ENCODE results near the gene ZSWIM1. TPM values are rescaled to one million over a fixed set of nuclear protein-coding genes. Genes with fewer than 3 reads are reported as not detected.
A peak's percentile ranks its signal among the peaks of the same experiment; 100 is the strongest.

Gene ZSWIM1
- total RNA-seq, 1 experiment from 2014 or later = 7.6 TPM

DNA sequence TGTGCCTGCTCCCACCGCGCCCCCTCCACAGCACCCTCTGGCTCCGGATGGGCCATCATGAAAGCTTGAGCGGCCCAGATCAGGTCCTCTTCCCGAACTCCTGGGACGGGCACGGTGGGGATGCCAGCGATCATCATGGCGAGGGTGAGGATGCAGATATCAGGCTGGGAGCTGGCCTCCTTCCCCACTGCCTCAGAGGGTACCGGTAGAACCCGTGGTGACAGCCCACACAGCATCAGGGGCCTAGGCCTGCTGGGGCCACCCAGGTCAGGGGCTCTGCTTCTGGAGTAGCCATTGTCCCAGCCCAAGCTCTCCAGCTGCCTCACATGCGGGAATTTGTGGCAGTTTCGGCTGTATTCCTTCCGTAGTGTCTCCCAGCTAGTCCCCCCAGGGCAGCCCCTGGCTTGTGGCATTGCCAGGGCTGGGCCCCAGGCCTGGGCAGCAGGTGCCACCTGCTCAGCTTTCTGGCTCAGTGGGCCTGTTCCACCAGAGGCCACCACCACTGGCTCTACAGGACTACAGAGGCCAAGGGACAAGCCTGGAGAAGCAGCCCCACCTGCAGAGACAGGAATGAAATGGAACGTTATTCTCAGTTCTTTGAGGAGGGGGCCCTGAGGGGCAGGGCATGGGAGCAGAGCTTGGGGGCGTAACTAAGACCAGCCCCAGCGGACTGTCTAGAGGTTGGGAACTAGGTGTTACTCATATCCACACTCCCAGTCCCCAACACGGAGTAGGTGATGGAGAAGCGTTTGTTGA is 5.7 kb downstream of the ZSWIM1 start:
- H3K4me1 Mint-ChIP-seq (ENCODE audit: insufficient read depth, unreplicated experiment) = peaks cover 13% of the 10 kb centered on the region
- H3K36me3 Mint-ChIP-seq (ENCODE audit: insufficient read depth, unreplicated experiment) = peaks cover 11% of the 10 kb centered on the region
- no TSS peak for BruUV-seq (replicated peaks)
- H3K9me3 Mint-ChIP-seq (ENCODE audit: unreplicated experiment) = no peaks in the 10 kb centered on the region
- CTCF ChIA-PET = no interaction called here
- TF ChIP-seq CTCF (IDR thresholded peaks at IDR 0.05; ENCODE audit: unreplicated experiment) = no peak
- DNase-seq (ENCODE audit: unreplicated experiment) = no peak
- intact Hi-C loops (cut with micrococcal nuclease) = loop anchor here (10.0 kb wide), 1 partner anchor 52 kb away; the partner anchor contains the start of gene SNX21
- H3K27ac Mint-ChIP-seq (ENCODE audit: low read depth, unreplicated experiment) = peak overlapping the region; percentile 42
- POLR2A ChIA-PET = interaction anchor here (0.8 to 6.0 kb wide), 2 partner anchors 30 to 63 kb away, joined by 3 to 24 read pairs; partner anchors contain the start of genes ACOT8 and ZSWIM3
- H3K27me3 Mint-ChIP-seq (ENCODE audit: insufficient read depth, unreplicated experiment) = no peaks in the 10 kb centered on the region
- H3K4me3 Mint-ChIP-seq (ENCODE audit: unreplicated experiment) = no peak overlapping the region

GRCh38 chr20:45887346-45887715 is 6.3 kb downstream of the ZSWIM1 start, which contains the start of gene SPATA25:
Gene SPATA25, minus strand, starts transcription at chr20:45887622. Its CDS starts 32 bp downstream, at chr20:45887590.
- no peak within 1 kb of the TSS for H3K4me3 Mint-ChIP-seq (ENCODE audit: unreplicated experiment)
- no peak for TF ChIP-seq CTCF (IDR thresholded peaks at IDR 0.05; ENCODE audit: unreplicated experiment)
- peaks cover 11% of the 10 kb centered on the region for H3K36me3 Mint-ChIP-seq (ENCODE audit: insufficient read depth, unreplicated experiment)
- H3K27me3 Mint-ChIP-seq (ENCODE audit: insufficient read depth, unreplicated experiment) = no peaks in the 10 kb centered on the region
- peak within 1 kb of the TSS; percentile 42 for H3K27ac Mint-ChIP-seq (ENCODE audit: low read depth, unreplicated experiment)
- H3K9me3 Mint-ChIP-seq (ENCODE audit: unreplicated experiment) = no peaks in the 10 kb centered on the region
- peaks cover 13% of the 10 kb centered on the region for H3K4me1 Mint-ChIP-seq (ENCODE audit: insufficient read depth, unreplicated experiment)
- intact Hi-C loops (cut with micrococcal nuclease) = loop anchor here (10.0 kb wide), 1 partner anchor 53 kb away; the partner anchor contains the start of gene SNX21
- DNase-seq (ENCODE audit: unreplicated experiment) = no peak
- ChIA-PET POLR2A (interaction anchor here (6.0 kb wide), 1 partner anchor 30 kb away, joined by 24 read pairs; the partner anchor contains the start of genes ACOT8 and ZSWIM3), CTCF (no interaction called here)
- no TSS peak for BruUV-seq (replicated peaks)

- peaks cover 11% of the 10 kb centered on the region for H3K36me3 Mint-ChIP-seq (ENCODE audit: insufficient read depth, unreplicated experiment)
- no peak overlapping the region for H3K4me3 Mint-ChIP-seq (ENCODE audit: unreplicated experiment)
- intact Hi-C loops (cut with micrococcal nuclease) = loop anchor here (10.0 kb wide), 1 partner anchor 54 kb away; the partner anchor contains the start of gene SNX21
- BruUV-seq (replicated peaks) = no TSS peak
- H3K9me3 Mint-ChIP-seq (ENCODE audit: unreplicated experiment) = no peaks in the 10 kb centered on the region
- ChIA-PET POLR2A (interaction anchor here (5.0 to 6.0 kb wide), 2 partner anchors 32 to 46 kb away, joined by 24 to 58 read pairs; partner anchors contain the start of genes ACOT8, PCIF1 and ZSWIM3), CTCF (interaction anchor here (0.8 to 6.0 kb wide), 2 partner anchors 26 to 89 kb away, joined by 3 to 22 read pairs; no protein-coding TSS in a partner anchor)
- DNase-seq (ENCODE audit: unreplicated experiment) = no peak
- H3K27me3 Mint-ChIP-seq (ENCODE audit: insufficient read depth, unreplicated experiment) = no peaks in the 10 kb centered on the region
- peaks cover 12% of the 10 kb centered on the region for H3K4me1 Mint-ChIP-seq (ENCODE audit: insufficient read depth, unreplicated experiment)
- TF ChIP-seq CTCF (IDR thresholded peaks at IDR 0.05; ENCODE audit: unreplicated experiment) = no peak
- no peak overlapping the region for H3K27ac Mint-ChIP-seq (ENCODE audit: low read depth, unreplicated experiment)
These were observed 7.7 kb downstream of the ZSWIM1 start for GRCh38 chr20:45888681-45889080.

Measured in MCF 10A (cell line).